ENCODE results near the gene PRDM2. TPM values are rescaled to one million over a fixed set of nuclear protein-coding genes. Genes with fewer than 3 reads are reported as not detected.

The PRDM2 gene
- total RNA-seq: 10 to 100 TPM; 41.7 to 44.6 TPM

GRCh38 chr1:13699936-13700520 is at the start of gene PRDM2:
Gene PRDM2 (plus strand): TSS chr1:13700188. CDS start chr1:13715606, 15,418 bp downstream.
- Mint-ChIP-seq H3K27ac (peak within 1 kb of the TSS; percentile 97), H3K4me3 (peak within 1 kb of the TSS; percentile 91), H3K36me3 (peaks cover 10% of the 10 kb centered on the region), H3K4me1 (ENCODE audit: low read depth) (peaks cover 41% of the 10 kb centered on the region), H3K27me3 (no peaks in the 10 kb centered on the region), H3K9me3 (peaks cover 4% of the 10 kb centered on the region)
- POLR2A ChIA-PET: interaction anchor here (0.9 to 1.0 kb wide), 2 partner anchors 31 to 51 kb away, joined by 3 to 5 read pairs; no protein-coding TSS in a partner anchor
- intact Hi-C loops (cut with micrococcal nuclease): no loop called here
- CTCF ChIA-PET: interaction anchor here (1.1 kb wide), 1 partner anchor 107 kb away, joined by 3 read pairs; no protein-coding TSS in a partner anchor
- DNase-seq: peak; percentile 69

GRCh38 chr1:13651279-13651678 is 48.7 kb upstream of the PRDM2 start:
- H3K4me3 Mint-ChIP-seq: no peak overlapping the region
- no peaks in the 10 kb centered on the region for H3K4me1 Mint-ChIP-seq (ENCODE audit: low read depth)
- H3K27me3 Mint-ChIP-seq: peaks cover 5% of the 10 kb centered on the region
- H3K9me3 Mint-ChIP-seq: peaks cover 7% of the 10 kb centered on the region
- ChIA-PET POLR2A (no interaction called here), CTCF (no interaction called here)
- no peak overlapping the region for H3K27ac Mint-ChIP-seq
- DNase-seq: no peak
- H3K36me3 Mint-ChIP-seq: no peaks in the 10 kb centered on the region
- intact Hi-C loops (cut with micrococcal nuclease): no loop called here

GRCh38 chr1:13652238-13652637 is 47.8 kb upstream of the PRDM2 start:
- Mint-ChIP-seq H3K4me3 (no peak overlapping the region), H3K9me3 (peaks cover 7% of the 10 kb centered on the region), H3K36me3 (no peaks in the 10 kb centered on the region), H3K27ac (no peak overlapping the region), H3K4me1 (ENCODE audit: low read depth) (no peaks in the 10 kb centered on the region), H3K27me3 (peaks cover 5% of the 10 kb centered on the region)
- DNase-seq: no peak
- intact Hi-C loops (cut with micrococcal nuclease): no loop called here
- ChIA-PET POLR2A (no interaction called here), CTCF (interaction anchor here (0.7 kb wide), 1 partner anchor 154 kb away, joined by 4 read pairs; no protein-coding TSS in a partner anchor)

GRCh38 chr1:13661539-13661938 is 38.4 kb upstream of the PRDM2 start:
- Mint-ChIP-seq H3K27me3 (peaks cover 3% of the 10 kb centered on the region), H3K27ac (no peak overlapping the region), H3K9me3 (peaks cover 3% of the 10 kb centered on the region), H3K36me3 (peaks cover 2% of the 10 kb centered on the region), H3K4me1 (ENCODE audit: low read depth) (peaks cover 4% of the 10 kb centered on the region), H3K4me3 (no peak overlapping the region)
- ChIA-PET CTCF (no interaction called here), POLR2A (no interaction called here)
- intact Hi-C loops (cut with micrococcal nuclease): no loop called here
- DNase-seq: no peak

GRCh38 chr1:13662493-13662892 is 37.5 kb upstream of the PRDM2 start:
- Mint-ChIP-seq H3K36me3 (peaks cover 2% of the 10 kb centered on the region), H3K4me3 (no peak overlapping the region), H3K4me1 (ENCODE audit: low read depth) (peaks cover 4% of the 10 kb centered on the region), H3K27me3 (peaks cover 3% of the 10 kb centered on the region), H3K9me3 (peaks cover 3% of the 10 kb centered on the region), H3K27ac (no peak overlapping the region)
- POLR2A ChIA-PET: no interaction called here
- CTCF ChIA-PET: no interaction called here
- DNase-seq: no peak
- intact Hi-C loops (cut with micrococcal nuclease): no loop called here

- peaks cover 2% of the 10 kb centered on the region for H3K36me3 Mint-ChIP-seq
- peaks cover 3% of the 10 kb centered on the region for H3K27me3 Mint-ChIP-seq
- CTCF ChIA-PET: interaction anchor here (0.8 to 4.1 kb wide), 6 partner anchors 9 to 150 kb away, joined by 3 to 29 read pairs (median 6); no protein-coding TSS in a partner anchor
- no peak for DNase-seq
- H3K27ac Mint-ChIP-seq: no peak overlapping the region
- H3K9me3 Mint-ChIP-seq: peaks cover 3% of the 10 kb centered on the region
- H3K4me1 Mint-ChIP-seq (ENCODE audit: low read depth): peaks cover 4% of the 10 kb centered on the region
- POLR2A ChIA-PET: no interaction called here
- intact Hi-C loops (cut with micrococcal nuclease): no loop called here
- H3K4me3 Mint-ChIP-seq: no peak overlapping the region
Measured at GRCh38 chr1:13663969-13664368, 36.0 kb upstream of the PRDM2 start.

- peaks cover under 1% of the 10 kb centered on the region for H3K9me3 Mint-ChIP-seq
- H3K4me1 Mint-ChIP-seq (ENCODE audit: low read depth): peaks cover 4% of the 10 kb centered on the region
- H3K27me3 Mint-ChIP-seq: no peaks in the 10 kb centered on the region
- ChIA-PET CTCF (interaction anchor here (0.6 to 4.1 kb wide), 7 partner anchors 9 to 588 kb away, joined by 3 to 29 read pairs (median 6); no protein-coding TSS in a partner anchor), POLR2A (no interaction called here)
- no peak overlapping the region for H3K27ac Mint-ChIP-seq
- peaks cover under 1% of the 10 kb centered on the region for H3K36me3 Mint-ChIP-seq
- intact Hi-C loops (cut with micrococcal nuclease): no loop called here
- H3K4me3 Mint-ChIP-seq: no peak overlapping the region
- DNase-seq: peak; percentile 22
Measured at GRCh38 chr1:13664451-13664850, 35.5 kb upstream of the PRDM2 start.

GRCh38 chr1:13666317-13666716 is 33.7 kb upstream of the PRDM2 start:
- peaks cover 4% of the 10 kb centered on the region for H3K4me1 Mint-ChIP-seq (ENCODE audit: low read depth)
- ChIA-PET CTCF (interaction anchor here (0.6 to 4.1 kb wide), 10 partner anchors 15 to 293 kb away, joined by 3 to 29 read pairs (median 4); no protein-coding TSS in a partner anchor), POLR2A (no interaction called here)
- no peaks in the 10 kb centered on the region for H3K27me3 Mint-ChIP-seq
- intact Hi-C loops (cut with micrococcal nuclease): no loop called here
- no peak for DNase-seq
- H3K27ac Mint-ChIP-seq: no peak overlapping the region
- no peaks in the 10 kb centered on the region for H3K9me3 Mint-ChIP-seq
- H3K36me3 Mint-ChIP-seq: no peaks in the 10 kb centered on the region
- no peak overlapping the region for H3K4me3 Mint-ChIP-seq

- intact Hi-C loops (cut with micrococcal nuclease): no loop called here
- Mint-ChIP-seq H3K4me3 (no peak overlapping the region), H3K36me3 (no peaks in the 10 kb centered on the region), H3K4me1 (ENCODE audit: low read depth) (peaks cover 4% of the 10 kb centered on the region), H3K27ac (no peak overlapping the region), H3K9me3 (no peaks in the 10 kb centered on the region), H3K27me3 (no peaks in the 10 kb centered on the region)
- ChIA-PET CTCF (interaction anchor here (1.0 to 4.1 kb wide), 5 partner anchors 58 to 291 kb away, joined by 3 to 29 read pairs (median 8); no protein-coding TSS in a partner anchor), POLR2A (no interaction called here)
- no peak for DNase-seq
Measured at GRCh38 chr1:13667691-13668090, 32.3 kb upstream of the PRDM2 start.

GRCh38 chr1:13674377-13674776 is 25.6 kb upstream of the PRDM2 start:
- Mint-ChIP-seq H3K27ac (no peak overlapping the region), H3K4me1 (ENCODE audit: low read depth) (no peaks in the 10 kb centered on the region), H3K4me3 (no peak overlapping the region), H3K27me3 (peaks cover 10% of the 10 kb centered on the region), H3K9me3 (peaks cover 7% of the 10 kb centered on the region), H3K36me3 (no peaks in the 10 kb centered on the region)
- ChIA-PET CTCF (no interaction called here), POLR2A (no interaction called here)
- DNase-seq: no peak
- intact Hi-C loops (cut with micrococcal nuclease): no loop called here

- H3K4me1 Mint-ChIP-seq (ENCODE audit: low read depth): no peaks in the 10 kb centered on the region
- no peak overlapping the region for H3K27ac Mint-ChIP-seq
- intact Hi-C loops (cut with micrococcal nuclease): no loop called here
- H3K27me3 Mint-ChIP-seq: peaks cover 14% of the 10 kb centered on the region
- H3K9me3 Mint-ChIP-seq: peaks cover 7% of the 10 kb centered on the region
- no peak overlapping the region for H3K4me3 Mint-ChIP-seq
- no peak for DNase-seq
- H3K36me3 Mint-ChIP-seq: no peaks in the 10 kb centered on the region
- POLR2A ChIA-PET: no interaction called here
- CTCF ChIA-PET: no interaction called here
Measured at GRCh38 chr1:13675151-13675651, 24.8 kb upstream of the PRDM2 start.

- H3K27ac Mint-ChIP-seq: no peak overlapping the region
- H3K4me1 Mint-ChIP-seq (ENCODE audit: low read depth): no peaks in the 10 kb centered on the region
- no peak overlapping the region for H3K4me3 Mint-ChIP-seq
- H3K36me3 Mint-ChIP-seq: no peaks in the 10 kb centered on the region
- peaks cover 14% of the 10 kb centered on the region for H3K27me3 Mint-ChIP-seq
- no peak for DNase-seq
- peaks cover 7% of the 10 kb centered on the region for H3K9me3 Mint-ChIP-seq
- intact Hi-C loops (cut with micrococcal nuclease): no loop called here
- POLR2A ChIA-PET: no interaction called here
- CTCF ChIA-PET: no interaction called here
Measured at GRCh38 chr1:13677896-13678295, 22.1 kb upstream of the PRDM2 start.

GRCh38 chr1:13679651-13680050 is 20.3 kb upstream of the PRDM2 start:
- peaks cover 7% of the 10 kb centered on the region for H3K9me3 Mint-ChIP-seq
- H3K4me1 Mint-ChIP-seq (ENCODE audit: low read depth): no peaks in the 10 kb centered on the region
- no peaks in the 10 kb centered on the region for H3K36me3 Mint-ChIP-seq
- no peak overlapping the region for H3K27ac Mint-ChIP-seq
- no peak overlapping the region for H3K4me3 Mint-ChIP-seq
- CTCF ChIA-PET: no interaction called here
- peaks cover 14% of the 10 kb centered on the region for H3K27me3 Mint-ChIP-seq
- DNase-seq: no peak
- POLR2A ChIA-PET: no interaction called here
- intact Hi-C loops (cut with micrococcal nuclease): no loop called here
